A549 (cell line): ENCODE results near the gene ITPKB. TPM values are rescaled to one million over a fixed set of nuclear protein-coding genes. Genes with fewer than 3 reads are reported as not detected.

Experiments
- ATAC-seq, 2 experiments: fragments of 200-7000 bp in 1 of 2; fragments of >200 bp in 1 of 2; cut with Nextera tagmentation in 1 of 2; cut with Tn5 transposase in 1 of 2; 3 replicates each; pipeline versions ENCODE4 v1.8.0 to v1.9.1; 2018 to 2020; ENCODE audit warnings: mild to moderate bottlenecking in 1 of 2, moderate library complexity in 1 of 2
- CTCF ChIA-PET: fragments of 300-600 bp; sonication (Branson Sonifier 250); formaldehyde crosslinking; extraction: SDS; loops from one replicate; lab custom pipeline; 2021; ENCODE audit warnings: antibody characterized with exemption, inconsistent platforms; lab: Yijun Ruan, JAX
- POLR2A ChIA-PET: fragments of 350-600 bp; formaldehyde crosslinking; extraction: SDS; loops from one replicate; lab custom pipeline; 2021; ENCODE audit warnings: antibody characterized with exemption, inconsistent platforms; lab: Yijun Ruan, JAX
- DNase-seq, 2 experiments: peaks; one replicate each; pipeline versions ENCODE4 v3.0.0 to v3.0.0-alpha.2; 2011 to 2016; ENCODE audit warnings: low read depth in 1 of 2, low spot score in 1 of 2
- FAIRE-seq: peaks from 2 replicates; lab custom pipeline; 2011; peaks lifted over from hg19 to GRCh38; lab: Jason Lieb, UNC
- H3K27ac ChIP-seq, 2 experiments: fragments of >200 bp; sonication (Bioruptor Twin); formaldehyde crosslinking; 3 replicates each; pipeline ENCODE4 v1.5.1; 2016 to 2017
- H3K4me1 ChIP-seq: fragments of >200 bp; sonication (Bioruptor Twin); formaldehyde crosslinking; 3 replicates; pipeline ENCODE4 v1.6.1; 2016
- H3K4me2 ChIP-seq: fragments of >200 bp; sonication (Bioruptor Twin); formaldehyde crosslinking; 3 replicates; pipeline ENCODE4 v1.6.1; 2016
- H3K4me3 ChIP-seq: fragments of >200 bp; sonication (Bioruptor Twin); formaldehyde crosslinking; 3 replicates; pipeline ENCODE4 v1.5.1; 2016
- H3K9me3 ChIP-seq: fragments of >200 bp; sonication (Bioruptor Twin); formaldehyde crosslinking; 3 replicates; pipeline ENCODE4 v1.6.1; 2016
- BCL3 ChIP-seq: fragments of >200 bp; sonication (Bioruptor Twin); formaldehyde crosslinking; IDR thresholded peaks from 3 replicates; pipeline ENCODE4 v1.6.1; 2016
- CBX2 ChIP-seq: fragments of 200-600 bp; sonication (generic); IDR thresholded peaks from 2 replicates; pipeline ENCODE4 v1.6.1; 2016; ENCODE audit warnings: low read depth, mild to moderate bottlenecking, borderline replicate concordance
- EHMT2 ChIP-seq: fragments of 200-600 bp; sonication (generic); IDR thresholded peaks from 2 replicates; pipeline ENCODE4 v1.6.1; 2016; ENCODE audit warnings: antibody characterized with exemption, low read depth, mild to moderate bottlenecking, moderate library complexity
- FOSB ChIP-seq: fragments of 250-450 bp; sonication (Bioruptor Pico); IDR thresholded peaks from 2 replicates; pipeline ENCODE4 v1.5.0; 2020; ENCODE audit warnings: mild to moderate bottlenecking, moderate library complexity
- KDM5A ChIP-seq: fragments of 200-600 bp; sonication (generic); IDR thresholded peaks from 2 replicates; pipeline ENCODE4 v1.6.1; 2016; ENCODE audit warnings: antibody characterized with exemption, mild to moderate bottlenecking
- NR3C1 ChIP-seq: fragments of >200 bp; sonication (Bioruptor Twin); formaldehyde crosslinking; IDR thresholded peaks from 3 replicates; pipeline ENCODE4 v1.6.1; 2017
- POLR2AphosphoS2 ChIP-seq: conservative IDR thresholded peaks from 2 replicates; pipeline ENCODE4 v1.6.1; 2012; ENCODE audit warnings: low read length, improper control_type of control experiment, inconsistent platforms
- RFX5 ChIP-seq: fragments of 450-650 bp; IDR thresholded peaks from 2 replicates; pipeline ENCODE4 v1.7.1; 2014; ENCODE audit warnings: antibody characterized with exemption, mild to moderate bottlenecking, moderate library complexity
- RNF2 ChIP-seq: fragments of 200-600 bp; sonication (generic); IDR thresholded peaks from 2 replicates; pipeline ENCODE4 v1.6.1; 2016; ENCODE audit warnings: low read depth, mild to moderate bottlenecking, antibody characterized with exemption, moderate library complexity, borderline replicate concordance
- SMC3 ChIP-seq: fragments of >200 bp; sonication (Bioruptor Twin); formaldehyde crosslinking; IDR thresholded peaks from 3 replicates; pipeline ENCODE4 v1.6.1; 2018; ENCODE audit warnings: inconsistent platforms
- ZSCAN20 ChIP-seq: fragments of 250-450 bp; sonication (Bioruptor Pico); IDR thresholded peaks from 2 replicates; pipeline ENCODE4 v1.8.0; 2022; ENCODE audit warnings: mild to moderate bottlenecking, moderate library complexity
- WGBS: methylation state at CpG from one replicate; pipeline ENCODE4 v1.1.6; 2017; ENCODE audit errors: missing lambda C conversion rate; 5-methylcytosine and 5-hydroxymethylcytosine counted together
- polyA plus RNA-seq, 4 experiments: library from polyadenylated mRNA; depleted of rRNA in 3 of 4; stranded (reverse); fragments of >200 nt; fragmentation: RNase III in 1 of 4; extraction: RNeasy Plus Mini Kit Qiagen cat#74134 plus additional on column Dnase treatment in 1 of 4; gene quantifications; 2 replicates in 3 of 4; 3 replicates in 1 of 4; pipeline ENCODE4 v1.2.3, GENCODE V29; 2011 to 2017
- TF ChIP-seq, protein P1 (sequence below): fragments of >200 bp; sonication (Bioruptor Twin); formaldehyde crosslinking; IDR thresholded peaks from 3 replicates; pipeline ENCODE4 v1.5.1; 2016

ITPKB gene
- polyA plus RNA-seq, 2 of the 4 experiments (the other 2 are of a cell fraction), result 1.7 to 2.8 TPM

- no peak overlapping the region for H3K4me2 ChIP-seq
- POLR2A ChIA-PET, result no interaction called here
- H3K9me3 ChIP-seq, result no peaks in the 10 kb centered on the region
- WGBS, result 85% methylated on average over 4 of the region's 4 CpGs
- DNase-seq (no peak), ATAC-seq (no peak), FAIRE-seq (no peak)
- CTCF ChIA-PET, result interaction anchor here (0.6 to 1.6 kb wide), 2 partner anchors 38 to 50 kb away, joined by 3 to 4 read pairs; no protein-coding TSS in a partner anchor
- no peak overlapping the region for H3K4me3 ChIP-seq
- TF ChIP-seq RNF2, result no peak
- no peak for TF ChIP-seq CBX2
- H3K4me1 ChIP-seq, result peaks cover 9% of the 10 kb centered on the region; the same call in 2 of the 3 replicates
- H3K27ac ChIP-seq, result no peak overlapping the region
These were observed 66.7 kb downstream of the ITPKB start for GRCh38 chr1:226672339-226672762.

GRCh38 chr1:226671277-226671676 lies 67.8 kb downstream of the ITPKB start:
- WGBS, result 68% methylated on average over 5 of the region's 5 CpGs
- Histone ChIP-seq H3K9me3 (no peaks in the 10 kb centered on the region), H3K4me3 (no peak overlapping the region), H3K4me1 (no peaks in the 10 kb centered on the region), H3K4me2 (no peak overlapping the region), H3K27ac (no peak overlapping the region)
- POLR2A ChIA-PET, result no interaction called here
- no peak for DNase-seq
- ATAC-seq, result no peak
- CTCF ChIA-PET, result interaction anchor here (1.1 to 1.6 kb wide), 2 partner anchors 9 to 37 kb away, joined by 3 to 4 read pairs; no protein-coding TSS in a partner anchor
- no peak for FAIRE-seq
- TF ChIP-seq, protein P1, sequence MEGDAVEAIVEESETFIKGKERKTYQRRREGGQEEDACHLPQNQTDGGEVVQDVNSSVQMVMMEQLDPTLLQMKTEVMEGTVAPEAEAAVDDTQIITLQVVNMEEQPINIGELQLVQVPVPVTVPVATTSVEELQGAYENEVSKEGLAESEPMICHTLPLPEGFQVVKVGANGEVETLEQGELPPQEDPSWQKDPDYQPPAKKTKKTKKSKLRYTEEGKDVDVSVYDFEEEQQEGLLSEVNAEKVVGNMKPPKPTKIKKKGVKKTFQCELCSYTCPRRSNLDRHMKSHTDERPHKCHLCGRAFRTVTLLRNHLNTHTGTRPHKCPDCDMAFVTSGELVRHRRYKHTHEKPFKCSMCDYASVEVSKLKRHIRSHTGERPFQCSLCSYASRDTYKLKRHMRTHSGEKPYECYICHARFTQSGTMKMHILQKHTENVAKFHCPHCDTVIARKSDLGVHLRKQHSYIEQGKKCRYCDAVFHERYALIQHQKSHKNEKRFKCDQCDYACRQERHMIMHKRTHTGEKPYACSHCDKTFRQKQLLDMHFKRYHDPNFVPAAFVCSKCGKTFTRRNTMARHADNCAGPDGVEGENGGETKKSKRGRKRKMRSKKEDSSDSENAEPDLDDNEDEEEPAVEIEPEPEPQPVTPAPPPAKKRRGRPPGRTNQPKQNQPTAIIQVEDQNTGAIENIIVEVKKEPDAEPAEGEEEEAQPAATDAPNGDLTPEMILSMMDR, result no peak
- TF ChIP-seq SMC3, result no peak

- WGBS, result 76% methylated on average over 7 of the region's 7 CpGs
- no peaks in the 10 kb centered on the region for H3K9me3 ChIP-seq
These were observed 69.0 kb downstream of the ITPKB start for GRCh38 chr1:226670073-226670472.

GRCh38 chr1:226668173-226668560 lies 70.9 kb downstream of the ITPKB start:
- TF ChIP-seq EHMT2 (no peak), BCL3 (no peak)
- POLR2A ChIA-PET, result interaction anchor here (0.6 kb wide), 1 partner anchor 272 kb away, joined by 3 read pairs; the partner anchor contains the start of gene COQ8A
- WGBS, result 74% methylated on average over 5 of the region's 5 CpGs
- CTCF ChIA-PET, result interaction anchor here (0.6 to 1.0 kb wide), 4 partner anchors 14 to 126 kb away, joined by 3 read pairs; no protein-coding TSS in a partner anchor
- FAIRE-seq, result no peak
- no peak for ATAC-seq
- Histone ChIP-seq H3K4me2 (no peak overlapping the region), H3K9me3 (no peaks in the 10 kb centered on the region), H3K4me3 (no peak overlapping the region), H3K27ac (no peak overlapping the region), H3K4me1 (peaks cover 3% of the 10 kb centered on the region; the same call in 2 of the 3 replicates)
- no peak for DNase-seq

More at GRCh38 chr1:226670073-226670472, 69.0 kb downstream of the ITPKB start:
- TF ChIP-seq POLR2AphosphoS2, result no peak
- Histone ChIP-seq H3K27ac (no peak overlapping the region), H3K4me2 (no peak overlapping the region), H3K4me1 (no peaks in the 10 kb centered on the region), H3K4me3 (no peak overlapping the region)
- ChIA-PET CTCF (interaction anchor here (1.1 kb wide), 1 partner anchor 157 kb away, joined by 3 read pairs; no protein-coding TSS in a partner anchor), POLR2A (no interaction called here)
- DNase-seq, result no peak
- no peak for ATAC-seq
- no peak for FAIRE-seq

- H3K4me2 ChIP-seq, result no peak overlapping the region
- POLR2A ChIA-PET, result no interaction called here
- WGBS, result 91% methylated on average over 4 of the region's 4 CpGs
- no peaks in the 10 kb centered on the region for H3K9me3 ChIP-seq
- H3K27ac ChIP-seq, result no peak overlapping the region
- DNase-seq, result no peak
- no peak for TF ChIP-seq NR3C1
- TF ChIP-seq ZSCAN20, result no peak
- no peak for TF ChIP-seq FOSB (CRISPR knock-in tag)
- TF ChIP-seq KDM5A, result no peak
- no peak for TF ChIP-seq RFX5
- TF ChIP-seq, all 56 proteins: peak for 0
- Histone ChIP-seq H3K4me3 (no peak overlapping the region), H3K4me1 (peaks cover 11% of the 10 kb centered on the region; the same call in 2 of the 3 replicates)
- ATAC-seq, result no peak
- no peak for FAIRE-seq
- CTCF ChIA-PET, result interaction anchor here (1.0 kb wide), 1 partner anchor 40 kb away, joined by 3 read pairs; no protein-coding TSS in a partner anchor
These were observed 72.4 kb downstream of the ITPKB start for GRCh38 chr1:226666692-226667091.
